ENCODE data around the gene APOD.

The APOD gene

DNA sequence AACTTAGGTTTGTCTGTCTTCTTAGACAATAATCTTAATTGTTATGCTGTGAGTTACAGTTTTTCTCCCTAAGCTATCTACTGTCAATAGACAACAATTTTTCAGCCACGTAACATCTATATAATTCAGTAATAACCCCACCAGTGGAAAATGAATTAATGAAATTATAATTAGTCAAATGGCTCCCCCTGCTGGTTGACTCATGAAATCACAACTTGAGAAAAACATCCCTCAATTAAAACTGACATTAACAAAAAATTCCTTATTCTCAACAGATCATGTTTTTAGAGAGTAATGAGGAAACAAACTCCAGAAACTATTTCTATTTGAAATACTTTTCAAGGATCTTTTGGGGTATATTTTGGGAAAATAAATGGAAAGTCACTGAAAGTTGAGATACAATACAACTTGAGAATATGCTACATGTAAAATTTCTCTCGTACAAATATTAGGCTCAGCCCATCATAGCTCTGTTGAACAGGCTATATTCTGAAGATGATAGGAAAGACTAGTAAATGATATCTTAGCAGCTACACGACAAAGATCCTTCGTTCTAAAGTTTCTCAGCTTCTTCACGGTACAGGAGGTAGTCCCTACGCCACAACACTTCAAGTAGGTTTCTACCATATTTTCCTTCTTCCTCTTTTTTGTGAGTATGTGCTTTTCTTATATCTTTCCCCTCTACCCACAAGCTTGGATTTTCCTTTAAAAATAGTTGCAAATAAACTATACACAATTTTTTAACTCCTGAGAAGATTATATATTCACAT lies 61.3 kb downstream of the APOD start:
- DNase-seq = no peak
